CD4-positive, CD25-positive, alpha-beta regulatory T cell (primary cell): ENCODE measurements around the gene MED10. TPM values are rescaled to one million over a fixed set of nuclear protein-coding genes. Genes with fewer than 3 reads are reported as not detected.
"Not testable (repeated sequence)": the region's sequence is repeated elsewhere in the genome, so short reads cannot be mapped to it uniquely, and the experiment has no call there.

Source experiments
- ATAC-seq, 2 donors: fragments of 150-1000 bp; cut with Tn5 transposase; one replicate each; pipeline ENCODE4 v1.10.0; 2021; ENCODE audit warnings: low read depth in 2 of 2, moderate number of reproducible peaks in 2 of 2, moderate library complexity in 1 of 2
- DNase-seq, 3 donors: peaks; one replicate each; pipeline versions ENCODE4 v3.0.0 to v3.0.0-alpha.2; 2012 to 2022; ENCODE audit warnings: mixed read lengths in 1 of 3
- H3K27ac ChIP-seq: one replicate; pipeline ENCODE4 v1.7.0; 2013; ENCODE audit warnings: mild to moderate bottlenecking, low read length; ENCODE audit not compliant: insufficient read depth, poor library complexity, severe bottlenecking
- H3K27me3 ChIP-seq: one replicate; pipeline ENCODE4 v1.7.0; 2013; ENCODE audit warnings: low read length; ENCODE audit not compliant: control insufficient read depth, insufficient read depth
- H3K36me3 ChIP-seq: one replicate; pipeline ENCODE4 v1.7.0; 2013; ENCODE audit warnings: mild to moderate bottlenecking, low read length, moderate library complexity; ENCODE audit not compliant: control insufficient read depth, insufficient read depth
- H3K4me1 ChIP-seq: 2 replicates; pipeline ENCODE4 v1.7.0; 2013; ENCODE audit warnings: mild to moderate bottlenecking, low read length; ENCODE audit not compliant: insufficient read depth, control insufficient read depth, poor library complexity, severe bottlenecking
- H3K4me3 ChIP-seq: one replicate; pipeline ENCODE4 v1.7.0; 2013; ENCODE audit warnings: low read depth, mild to moderate bottlenecking, low read length, moderate library complexity
- H3K9me3 ChIP-seq, 2 experiments: 1 replicate in 1 of 2; 2 replicates in 1 of 2; pipeline ENCODE4 v1.7.0; 2013; ENCODE audit warnings: low read length in 2 of 2, mild to moderate bottlenecking in 1 of 2, moderate library complexity in 1 of 2; ENCODE audit not compliant: control insufficient read depth in 2 of 2
- H3K27ac Mint-ChIP-seq, 3 donors: one replicate each; pipeline ENCODE4 v1.8.0; 2020 to 2022; ENCODE audit warnings: mild to moderate bottlenecking in 3 of 3, mixed read lengths in 3 of 3, moderate library complexity in 2 of 3
- H3K27me3 Mint-ChIP-seq: one replicate; pipeline ENCODE4 v1.8.0; 2022; ENCODE audit warnings: mild to moderate bottlenecking, mixed read lengths
- H3K36me3 Mint-ChIP-seq: one replicate; pipeline ENCODE4 v1.8.0; 2020; ENCODE audit warnings: mixed read lengths
- H3K4me1 Mint-ChIP-seq, 4 donors: one replicate each; pipeline ENCODE4 v1.8.0; 2020 to 2022; ENCODE audit warnings: mixed read lengths in 4 of 4, mild to moderate bottlenecking in 1 of 4
- H3K4me3 Mint-ChIP-seq, 4 donors: one replicate each; pipeline ENCODE4 v1.8.0; 2020 to 2022; ENCODE audit warnings: mild to moderate bottlenecking in 4 of 4, mixed read lengths in 4 of 4, moderate library complexity in 3 of 4
- H3K9me3 Mint-ChIP-seq, 7 donors: one replicate each; pipeline ENCODE4 v1.8.0; 2020 to 2022; ENCODE audit warnings: mixed read lengths in 7 of 7, mild to moderate bottlenecking in 3 of 7, moderate library complexity in 2 of 7
- polyA plus RNA-seq, 4 donors: library from polyadenylated mRNA; unstranded; fragments of 300-500 nt; fragmentation: Illumina TruSeq; gene quantifications; one replicate each; pipeline ENCODE4 v1.2.3, GENCODE V29; 2021
- total RNA-seq: library from RNA; stranded (reverse); gene quantifications from one replicate; pipeline ENCODE4 v1.2.3, GENCODE V29; 2022

Gene MED10
- total and polyA plus RNA-seq, 5 donors from 2014 or later, result 66.8 to 126 (median 101) TPM

- DNase-seq (peak in 2 of 3 donors; percentile 35 to 84), ATAC-seq (peak; percentile 78 to 85)
- H3K27me3 ChIP-seq, result no peaks in the 10 kb centered on the region
- Mint-ChIP-seq H3K27ac (peak overlapping the region; percentile 94 to 98 (median 94)), H3K9me3 (peaks cover 0 to 2% (median 0%) of the 10 kb centered on the region in 7 donors), H3K27me3 (no peaks in the 10 kb centered on the region), H3K4me1 (peaks cover 0 to 26% (median 11%) of the 10 kb centered on the region in 4 donors), H3K4me3 (peak overlapping the region; percentile 10 to 78 (median 51)), H3K36me3 (peaks cover 31% of the 10 kb centered on the region)
- H3K4me3 ChIP-seq, result peak overlapping the region; percentile 18
- peaks cover 19% of the 10 kb centered on the region for H3K4me1 ChIP-seq
- H3K27ac ChIP-seq, result peak overlapping the region; percentile 43
- no peaks in the 10 kb centered on the region for H3K9me3 ChIP-seq
- peaks cover 8% of the 10 kb centered on the region for H3K36me3 ChIP-seq
Measured at GRCh38 chr5:6359555-6360322, 18.6 kb downstream of the MED10 start.

- Histone ChIP-seq H3K4me1 (peaks cover 19% of the 10 kb centered on the region), H3K36me3 (peaks cover 8% of the 10 kb centered on the region), H3K27me3 (no peaks in the 10 kb centered on the region), H3K9me3 (no peaks in the 10 kb centered on the region), H3K4me3 (no peak overlapping the region), H3K27ac (no peak overlapping the region)
- ATAC-seq (no peak), DNase-seq (no peak)
- H3K4me3 Mint-ChIP-seq, result no peak overlapping the region
- H3K36me3 Mint-ChIP-seq, result peaks cover 35% of the 10 kb centered on the region
- peaks cover 0 to 27% (median 12%) of the 10 kb centered on the region in 4 donors for H3K4me1 Mint-ChIP-seq
- peaks cover 0 to 4% (median 0%) of the 10 kb centered on the region in 7 donors for H3K9me3 Mint-ChIP-seq
- no peaks in the 10 kb centered on the region for H3K27me3 Mint-ChIP-seq
- H3K27ac Mint-ChIP-seq, result no peak overlapping the region
Measured at GRCh38 chr5:6358434-6358820, 19.9 kb downstream of the MED10 start.

- DNase-seq, H3K4me3 ChIP-seq, ATAC-seq, H3K27me3 ChIP-seq, H3K27me3 Mint-ChIP-seq, H3K27ac Mint-ChIP-seq, H3K36me3 ChIP-seq, H3K27ac ChIP-seq, H3K9me3 ChIP-seq, H3K9me3 Mint-ChIP-seq, H3K4me3 Mint-ChIP-seq: not testable (repeated sequence)
- Mint-ChIP-seq H3K36me3 (peaks cover 31% of the 10 kb centered on the region), H3K4me1 (peaks cover 0 to 27% (median 12%) of the 10 kb centered on the region in 4 donors)
- H3K4me1 ChIP-seq, result peaks cover 19% of the 10 kb centered on the region
Measured at GRCh38 chr5:6357817-6358433, 20.4 kb downstream of the MED10 start.

- Histone ChIP-seq H3K9me3 (no peaks in the 10 kb centered on the region), H3K27ac (no peak overlapping the region), H3K4me1 (peaks cover 19% of the 10 kb centered on the region), H3K27me3 (no peaks in the 10 kb centered on the region), H3K36me3 (peaks cover 5% of the 10 kb centered on the region), H3K4me3 (no peak overlapping the region)
- DNase-seq (no peak), ATAC-seq (no peak)
- Mint-ChIP-seq H3K4me3 (no peak overlapping the region), H3K4me1 (peaks cover 0 to 24% (median 10%) of the 10 kb centered on the region in 4 donors), H3K27ac (no peak overlapping the region), H3K36me3 (peaks cover 22% of the 10 kb centered on the region), H3K9me3 (peaks cover 0 to 4% (median 0%) of the 10 kb centered on the region in 7 donors), H3K27me3 (no peaks in the 10 kb centered on the region)
Measured at GRCh38 chr5:6356578-6357164, 21.7 kb downstream of the MED10 start.

- Histone ChIP-seq H3K27ac (no peak overlapping the region), H3K27me3 (no peaks in the 10 kb centered on the region), H3K36me3 (peaks cover 3% of the 10 kb centered on the region), H3K4me3 (no peak overlapping the region), H3K9me3 (no peaks in the 10 kb centered on the region), H3K4me1 (peaks cover 10% of the 10 kb centered on the region)
- no peak for ATAC-seq
- Mint-ChIP-seq H3K4me3 (no peak overlapping the region), H3K27me3 (no peaks in the 10 kb centered on the region), H3K36me3 (peaks cover 21% of the 10 kb centered on the region), H3K4me1 (peaks cover 0 to 14% (median 8%) of the 10 kb centered on the region in 4 donors), H3K27ac (no peak overlapping the region), H3K9me3 (peaks cover 0 to 4% (median 0%) of the 10 kb centered on the region in 7 donors)
- DNase-seq, result no peak
Measured at GRCh38 chr5:6355294-6355693, 23.1 kb downstream of the MED10 start.

- ATAC-seq (no peak), DNase-seq (no peak)
- Mint-ChIP-seq H3K27ac (peak overlapping the region in 2 of 3 donors; percentile 40 to 78), H3K4me3 (no peak overlapping the region), H3K36me3 (peaks cover 21% of the 10 kb centered on the region), H3K9me3 (peaks cover 0 to 3% (median 0%) of the 10 kb centered on the region in 7 donors), H3K4me1 (peaks cover 0 to 10% (median 4%) of the 10 kb centered on the region in 4 donors), H3K27me3 (no peaks in the 10 kb centered on the region)
- Histone ChIP-seq H3K36me3 (peaks cover 3% of the 10 kb centered on the region), H3K4me3 (no peak overlapping the region), H3K9me3 (no peaks in the 10 kb centered on the region), H3K27me3 (no peaks in the 10 kb centered on the region), H3K4me1 (peaks cover 6% of the 10 kb centered on the region), H3K27ac (no peak overlapping the region)
Measured at GRCh38 chr5:6354848-6355247, 23.5 kb downstream of the MED10 start.

- peak overlapping the region in 1 of 3 donors; percentile 78 for H3K27ac Mint-ChIP-seq
- no peak overlapping the region for H3K4me3 Mint-ChIP-seq
- H3K27me3 ChIP-seq, result no peaks in the 10 kb centered on the region
- DNase-seq (no peak), ATAC-seq (no peak)
- peaks cover 20% of the 10 kb centered on the region for H3K36me3 Mint-ChIP-seq
- no peak overlapping the region for H3K27ac ChIP-seq
- peaks cover 0 to 2% (median 0%) of the 10 kb centered on the region in 7 donors for H3K9me3 Mint-ChIP-seq
- no peaks in the 10 kb centered on the region for H3K9me3 ChIP-seq
- H3K36me3 ChIP-seq, result peaks cover 3% of the 10 kb centered on the region
- no peaks in the 10 kb centered on the region for H3K4me1 ChIP-seq
- H3K4me3 ChIP-seq, result no peak overlapping the region
- peaks cover 0 to 4% (median 1%) of the 10 kb centered on the region in 4 donors for H3K4me1 Mint-ChIP-seq
- no peaks in the 10 kb centered on the region for H3K27me3 Mint-ChIP-seq
Measured at GRCh38 chr5:6353602-6354302, 24.6 kb downstream of the MED10 start.
